B cell (primary cell): ENCODE results near the gene SMIM7. TPM values are rescaled to one million over a fixed set of nuclear protein-coding genes. Genes with fewer than 3 reads are reported as not detected.

Experiments used
- ATAC-seq: fragments of 200-7000 bp; cut with Tn5 transposase; one replicate; pipeline ENCODE4 v1.10.0; 2021; ENCODE audit warnings: low read depth, mild to moderate bottlenecking, moderate number of reproducible peaks, moderate library complexity
- CTCF ChIA-PET: fragments of 350-600 bp; sonication (Branson Sonifier 250); formaldehyde crosslinking; loops from one replicate; lab custom pipeline; 2021; ENCODE audit warnings: antibody characterized with exemption, inconsistent platforms; lab: Charles Lee
- POLR2A ChIA-PET: fragments of 350-600 bp; sonication (Branson Sonifier 250); formaldehyde crosslinking; loops from one replicate; lab custom pipeline; 2021; ENCODE audit warnings: antibody characterized with exemption; lab: Charles Lee
- DNase-seq: peaks from one replicate; pipeline ENCODE4 v3.0.0; 2013
- H2AFZ ChIP-seq: 2 replicates; pipeline ENCODE4 v1.6.1; 2012; ENCODE audit warnings: mild to moderate bottlenecking, low read depth, low read length; ENCODE audit not compliant: insufficient read depth, poor library complexity, severe bottlenecking
- H3K27ac ChIP-seq, 2 donors: 1 replicate in 1 of 2; 2 replicates in 1 of 2; pipeline ENCODE4 v1.5.1; 2012 to 2013; ENCODE audit warnings: low read length in 2 of 2, mild to moderate bottlenecking in 2 of 2, moderate library complexity in 1 of 2
- H3K27me3 ChIP-seq, 4 experiments: fragments of 200-600 bp in 1 of 4; sonication (generic) in 1 of 4; replicated peaks in 1 of 4; 1 replicate in 2 of 4; 2 replicates in 2 of 4; pipeline versions ENCODE4 v1.6.1 to v1.7.0; 2013 to 2016; ENCODE audit warnings: low read length in 3 of 4, mild to moderate bottlenecking in 2 of 4, mixed read lengths in 1 of 4, moderate library complexity in 1 of 4; ENCODE audit not compliant: insufficient read depth in 4 of 4, control insufficient read depth in 3 of 4; ENCODE audit errors: control extremely low read depth in 1 of 4
- H3K36me3 ChIP-seq, 2 experiments: replicated peaks in 1 of 2; 1 replicate in 1 of 2; 2 replicates in 1 of 2; pipeline versions ENCODE4 v1.6.1 to v1.7.1; 2013; ENCODE audit warnings: low read length in 1 of 2; ENCODE audit not compliant: insufficient read depth in 2 of 2, control insufficient read depth in 1 of 2; ENCODE audit errors: control extremely low read depth in 1 of 2, extremely low read depth in 1 of 2
- H3K4me1 ChIP-seq, 2 donors: fragments of 200-600 bp in 1 of 2; sonication (generic) in 1 of 2; 1 replicate in 1 of 2; 2 replicates in 1 of 2; pipeline versions ENCODE4 v1.5.1 to v1.6.1; 2013 to 2017; ENCODE audit warnings: low read length in 2 of 2; ENCODE audit not compliant: control insufficient read depth in 2 of 2, insufficient read depth in 2 of 2
- H3K4me2 ChIP-seq: replicated peaks from 2 replicates; pipeline ENCODE3; 2012; ENCODE audit warnings: mild to moderate bottlenecking, low read depth, low read length; ENCODE audit not compliant: poor library complexity, severe bottlenecking
- H3K4me3 ChIP-seq, 5 experiments: fragments of 200-600 bp in 1 of 5; sonication (generic) in 1 of 5; 1 replicate in 3 of 5; 2 replicates in 2 of 5; pipeline versions ENCODE4 v1.5.1 to v1.7.0; 2011 to 2016; ENCODE audit warnings: low read length in 4 of 5, mild to moderate bottlenecking in 4 of 5, low read depth in 2 of 5, control low read depth in 1 of 5, moderate library complexity in 1 of 5; ENCODE audit not compliant: insufficient read depth in 1 of 5; ENCODE audit errors: control extremely low read depth in 1 of 5, extremely low read depth in 1 of 5
- H3K79me2 ChIP-seq: fragments of 200-600 bp; sonication (generic); one replicate; pipeline ENCODE4 v1.6.0; 2016; ENCODE audit warnings: low read length; ENCODE audit not compliant: control insufficient read depth, insufficient read depth
- H3K9ac ChIP-seq: fragments of 200-600 bp; sonication (generic); 2 replicates; pipeline ENCODE4 v1.6.1; 2017; ENCODE audit warnings: mild to moderate bottlenecking, low read length, moderate library complexity
- H3K9me3 ChIP-seq, 3 donors: one replicate each; pipeline versions ENCODE4 v1.6.1 to v1.7.1; 2013; ENCODE audit warnings: low read length in 2 of 3; ENCODE audit not compliant: control insufficient read depth in 2 of 3, insufficient read depth in 1 of 3; ENCODE audit errors: control extremely low read depth in 1 of 3
- H4K20me1 ChIP-seq: 2 replicates; pipeline ENCODE4 v1.6.0; 2012; ENCODE audit warnings: mild to moderate bottlenecking, low read length; ENCODE audit not compliant: insufficient read depth, control insufficient read depth, poor library complexity, severe bottlenecking
- H3K27ac Mint-ChIP-seq: one replicate; pipeline ENCODE4 v1.8.0; 2021; ENCODE audit warnings: mixed read lengths
- H3K27me3 Mint-ChIP-seq: one replicate; pipeline ENCODE4 v1.8.0; 2021; ENCODE audit warnings: mixed read lengths
- H3K4me1 Mint-ChIP-seq: one replicate; pipeline ENCODE4 v1.8.0; 2021; ENCODE audit warnings: mixed read lengths
- H3K4me3 Mint-ChIP-seq: one replicate; pipeline ENCODE4 v1.8.0; 2021; ENCODE audit warnings: mixed read lengths
- H3K9me3 Mint-ChIP-seq: one replicate; pipeline ENCODE4 v1.8.0; 2022; ENCODE audit warnings: mixed read lengths; ENCODE audit not compliant: insufficient read depth
- EZH2 ChIP-seq: IDR thresholded peaks from 2 replicates; pipeline ENCODE4 v1.6.1; 2012; ENCODE audit warnings: borderline replicate concordance, low read depth, mild to moderate bottlenecking, moderate library complexity, low read length; ENCODE audit not compliant: insufficient read depth, poor library complexity, severe bottlenecking
- WGBS: methylation state at CpG from one replicate; pipeline ENCODE4 v1.1.5; 2013; ENCODE audit warnings: missing lambda C conversion rate; ENCODE audit not compliant: insufficient coverage; 5-methylcytosine and 5-hydroxymethylcytosine counted together
- intact Hi-C: fragments of 100-400 bp; cut with micrococcal nuclease; formaldehyde crosslinking; loops from one replicate; pipeline ENCODE4 v1.10.0; 2022
- polyA plus RNA-seq: library from polyadenylated mRNA; depleted of rRNA; stranded (reverse); fragments of >200 nt; gene quantifications from 2 replicates; pipeline ENCODE4 v1.2.3, GENCODE V29; 2012
- total RNA-seq, 2 donors: library from RNA; stranded (reverse); fragments of 120-200 nt in 1 of 2; gene quantifications; 1 replicate in 1 of 2; 2 replicates in 1 of 2; pipeline versions ENCODE4 v1.2.3 to v1.2.4, GENCODE V29; 2013 to 2022
- TF ChIP-seq, protein P1 (sequence below): fragments of 200-600 bp; IDR thresholded peaks from one replicate; pipeline ENCODE4 v1.8.0; 2022; ENCODE audit warnings: antibody characterized with exemption, mild to moderate bottlenecking

SMIM7 gene
- total and polyA plus RNA-seq, 2 donors (not counting 1 experiment from before 2014, with no cell fraction given) = 54.7 to 133 TPM

DNA sequence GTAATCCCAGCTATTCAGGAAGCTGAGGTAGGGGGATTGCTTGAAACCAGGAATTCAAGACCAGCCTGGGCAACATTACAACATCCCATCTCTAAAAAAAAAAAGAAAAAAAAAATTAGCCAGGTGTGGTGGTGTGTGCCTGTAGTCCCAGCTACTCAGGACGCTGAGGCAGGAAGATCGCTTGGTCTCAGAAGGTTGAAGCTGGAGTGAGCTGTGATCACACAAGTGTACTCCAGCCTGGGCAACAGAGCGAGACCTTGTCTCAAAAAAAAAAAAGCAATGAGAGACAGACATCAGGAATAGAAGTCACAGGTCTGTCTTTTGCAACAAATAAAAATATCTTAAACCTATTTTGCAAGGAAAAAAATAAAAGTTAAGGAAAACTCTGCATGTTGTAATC, 24.3 kb upstream of the SMIM7 start:
- Histone ChIP-seq H3K4me1 (no peaks in the 10 kb centered on the region), H3K4me3 (no peak overlapping the region), H3K9me3 (peaks cover 0 to 25% (median 16%) of the 10 kb centered on the region in 3 donors), H2AFZ (no peak overlapping the region), H3K9ac (no peak overlapping the region), H3K4me2 (no peak overlapping the region), H3K36me3 (peaks cover 1 to 18% of the 10 kb centered on the region in 2 experiments), H3K27ac (no peak overlapping the region), H3K79me2 (no peaks in the 10 kb centered on the region), H4K20me1 (no peaks in the 10 kb centered on the region), H3K27me3 (no peaks in the 10 kb centered on the region)
- ATAC-seq = no peak
- Mint-ChIP-seq H3K27ac (no peak overlapping the region), H3K4me1 (no peaks in the 10 kb centered on the region), H3K9me3 (peaks cover 6% of the 10 kb centered on the region), H3K27me3 (no peaks in the 10 kb centered on the region), H3K4me3 (no peak overlapping the region)
- DNase-seq = no peak
- POLR2A ChIA-PET = interaction anchor here (0.6 to 0.7 kb wide), 2 partner anchors 568 to 723 kb away, joined by 3 to 5 read pairs; no protein-coding TSS in a partner anchor
- intact Hi-C loops = no loop called here
- no peak for TF ChIP-seq EZH2
- TF ChIP-seq, protein P1, sequence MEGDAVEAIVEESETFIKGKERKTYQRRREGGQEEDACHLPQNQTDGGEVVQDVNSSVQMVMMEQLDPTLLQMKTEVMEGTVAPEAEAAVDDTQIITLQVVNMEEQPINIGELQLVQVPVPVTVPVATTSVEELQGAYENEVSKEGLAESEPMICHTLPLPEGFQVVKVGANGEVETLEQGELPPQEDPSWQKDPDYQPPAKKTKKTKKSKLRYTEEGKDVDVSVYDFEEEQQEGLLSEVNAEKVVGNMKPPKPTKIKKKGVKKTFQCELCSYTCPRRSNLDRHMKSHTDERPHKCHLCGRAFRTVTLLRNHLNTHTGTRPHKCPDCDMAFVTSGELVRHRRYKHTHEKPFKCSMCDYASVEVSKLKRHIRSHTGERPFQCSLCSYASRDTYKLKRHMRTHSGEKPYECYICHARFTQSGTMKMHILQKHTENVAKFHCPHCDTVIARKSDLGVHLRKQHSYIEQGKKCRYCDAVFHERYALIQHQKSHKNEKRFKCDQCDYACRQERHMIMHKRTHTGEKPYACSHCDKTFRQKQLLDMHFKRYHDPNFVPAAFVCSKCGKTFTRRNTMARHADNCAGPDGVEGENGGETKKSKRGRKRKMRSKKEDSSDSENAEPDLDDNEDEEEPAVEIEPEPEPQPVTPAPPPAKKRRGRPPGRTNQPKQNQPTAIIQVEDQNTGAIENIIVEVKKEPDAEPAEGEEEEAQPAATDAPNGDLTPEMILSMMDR = no peak
- CTCF ChIA-PET = interaction anchor here (0.8 kb wide), 1 partner anchor 831 kb away, joined by 3 read pairs; no protein-coding TSS in a partner anchor
- 69% methylated on average over 2 of the region's 3 CpGs for WGBS

DNA sequence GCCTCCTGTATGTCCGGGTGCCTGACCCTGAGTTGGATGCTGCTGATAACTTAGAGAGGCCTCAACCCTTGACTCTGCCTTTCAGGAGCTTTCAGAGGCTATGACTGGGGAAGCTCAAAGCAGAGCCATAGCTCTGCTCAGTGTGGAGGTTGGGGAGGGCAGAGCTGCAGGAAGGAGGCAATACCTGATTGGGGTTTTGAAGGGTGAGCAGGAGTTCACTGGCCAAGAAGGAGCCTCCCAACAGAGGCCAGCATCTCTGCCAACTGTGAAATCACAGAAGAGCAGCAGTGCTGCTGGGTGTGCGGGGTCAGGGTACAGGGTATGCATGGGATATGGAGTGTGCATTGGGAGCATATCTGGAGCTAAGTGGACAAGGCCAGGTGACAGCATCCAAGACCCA, 22.6 kb upstream of the SMIM7 start:
- no peaks in the 10 kb centered on the region for H3K4me1 ChIP-seq
- Mint-ChIP-seq H3K4me1 (no peaks in the 10 kb centered on the region), H3K27ac (no peak overlapping the region), H3K4me3 (no peak overlapping the region), H3K9me3 (peaks cover 6% of the 10 kb centered on the region), H3K27me3 (no peaks in the 10 kb centered on the region)
- ChIA-PET CTCF (no interaction called here), POLR2A (no interaction called here)
- ATAC-seq (no peak), DNase-seq (no peak)
- peaks cover 1 to 18% of the 10 kb centered on the region in 2 experiments for H3K36me3 ChIP-seq
- no peaks in the 10 kb centered on the region for H4K20me1 ChIP-seq
- H3K9ac ChIP-seq = no peak overlapping the region
- H3K27me3 ChIP-seq = no peaks in the 10 kb centered on the region
- H3K27ac ChIP-seq = no peak overlapping the region
- WGBS = 100% methylated on average over 2 of the region's 2 CpGs
- H3K4me2 ChIP-seq = no peak overlapping the region
- no peak overlapping the region for H2AFZ ChIP-seq
- no peak for TF ChIP-seq EZH2
- TF ChIP-seq, protein P1 = no peak
- H3K4me3 ChIP-seq = no peak overlapping the region
- peaks cover 0 to 25% (median 16%) of the 10 kb centered on the region in 3 donors for H3K9me3 ChIP-seq
- intact Hi-C loops = no loop called here
- H3K79me2 ChIP-seq = no peaks in the 10 kb centered on the region
